Heart right ventricle (tissue), 16 donors: ENCODE results near the gene LARP4. TPM values are rescaled to one million over a fixed set of nuclear protein-coding genes. Genes with fewer than 3 reads are reported as not detected.

ENCODE experiments used
- ATAC-seq, 8 donors: fragments of 200-7000 bp; cut with Tn5 transposase; one replicate each; pipeline ENCODE4 v1.9.1; 2020; ENCODE audit warnings: mild to moderate bottlenecking in 8 of 8, moderate library complexity in 8 of 8, moderate number of reproducible peaks in 1 of 8
- DNase-seq, 2 donors: peaks; one replicate each; pipeline ENCODE4 v3.0.0-alpha.2; 2020
- H3K27ac ChIP-seq, 10 donors: fragments of 200-600 bp; sonication (generic) in 2 of 10; one replicate each; pipeline versions ENCODE4 v1.5.0 to v1.8.0; 2020 to 2022; ENCODE audit warnings: mild to moderate bottlenecking in 3 of 10
- H3K27me3 ChIP-seq, 7 donors: fragments of 200-600 bp; one replicate each; pipeline ENCODE4 v1.8.0; 2021 to 2022; ENCODE audit warnings: mild to moderate bottlenecking in 2 of 7
- H3K36me3 ChIP-seq, 9 donors: fragments of 200-600 bp; sonication (generic) in 1 of 9; one replicate each; pipeline versions ENCODE4 v1.5.0 to v1.8.0; 2020 to 2022; ENCODE audit warnings: mild to moderate bottlenecking in 2 of 9
- H3K4me1 ChIP-seq, 9 donors: fragments of 200-600 bp; sonication (generic) in 1 of 9; one replicate each; pipeline versions ENCODE4 v1.5.0 to v1.8.0; 2020 to 2022; ENCODE audit warnings: mild to moderate bottlenecking in 4 of 9
- H3K4me3 ChIP-seq, 10 donors: fragments of 200-600 bp; sonication (generic) in 2 of 10; one replicate each; pipeline versions ENCODE4 v1.5.0 to v1.8.0; 2020 to 2022; ENCODE audit warnings: mild to moderate bottlenecking in 7 of 10, moderate library complexity in 2 of 10
- H3K9me3 ChIP-seq, 11 donors: fragments of 200-600 bp in 10 of 11; sonication (generic) in 2 of 11; one replicate each; pipeline versions ENCODE4 v1.5.0 to v1.8.0; 2013 to 2022; ENCODE audit warnings: mild to moderate bottlenecking in 2 of 11, control low read depth in 1 of 11, moderate library complexity in 1 of 11
- WGBS, 2 donors: extraction: QIAGEN DNeasy Blood & Tissue Kit; methylation state at CpG; one replicate each; pipeline ENCODE4 v1.1.7; 2013; ENCODE audit warnings: inconsistent platforms in 1 of 2; 5-methylcytosine and 5-hydroxymethylcytosine counted together
- intact Hi-C, 10 donors: fragments of 100-400 bp; cut with DNase I; formaldehyde crosslinking; loops; one replicate each; pipeline versions ENCODE4 v1.11.1 to v1.14.2; 2022
- polyA plus RNA-seq, 2 donors: library from polyadenylated mRNA; stranded (reverse); fragments of 200-250 nt; gene quantifications; one replicate each; pipeline ENCODE4 v1.2.3, GENCODE V29; 2013
- total RNA-seq, 10 donors: library from RNA; stranded (reverse); fragmentation: NEBNext Ultra II Directional in 3 of 10; extraction: Animal tissue kit (Norgen Biotek cat#: 25700) in 3 of 10; gene quantifications; one replicate each; pipeline versions ENCODE4 v1.2.1 to v1.2.4, GENCODE V29; 2021 to 2023
- TF ChIP-seq, protein P1 (sequence below), 9 donors: fragments of 200-600 bp; sonication (generic) in 2 of 9; IDR thresholded peaks; one replicate each; pipeline versions ENCODE4 v1.5.0 to v1.8.0; 2021 to 2022; ENCODE audit warnings: antibody characterized with exemption in 9 of 9, mild to moderate bottlenecking in 5 of 9, moderate library complexity in 1 of 9
- donor health status: Arrhythmogenic right ventricular cardiomyopathy.
- donor health status: ischemic (EF 13 %, LVEDD 7.1; RV severe dilation, severe dysfunction).
- donor health status: healthy with polysubstance abuse.
- donor health status: DM: no; HTN: yes; CAD: no.
- donor health status: DM: no; HTN: no; CAD: no.
- donor health status: ischemic (EF 25% LVEDD 6.9; RV normal size, moderate dysfunction).
- donor health status: ischemic (EF 25% LVEDD 5.7; RV mildly dilated, moderate dysfunction).
- donor health status: healthy.
- donor health status: DM: yes; HTN: yes; CAD: no.
- donor health status: Ischemic cardiomyopathy.
- donor health status: ischemic (EF 35%, LVEDD 5.7; RV mildly dilated, moderate dysfunction).
- donor health status: nonischemic (EF 11% LVEDD 7.7; RV severe dilation, severe dysfunction).
- donor health status: DM: yes; HTN: yes; CAD: no.
- donor health status: PGD.
- donor health status: ischemic (EF 29% LVEDD 5.4; RV normal size, mild dysfunction).
- donor health status: nonischemic (EF 23%, LVEDD 6.1; RV moderate dilation, normal function).

Gene LARP4
- total and polyA plus RNA-seq, 12 donors = 6.9 to 75.7 (median 58.4) TPM

- Histone ChIP-seq H3K27me3 (no peaks in the 10 kb centered on the region), H3K4me3 (no peak overlapping the region), H3K4me1 (peaks cover 4 to 63% (median 23%) of the 10 kb centered on the region in 9 donors), H3K9me3 (peaks cover 0 to under 1% (median 0%) of the 10 kb centered on the region in 11 donors), H3K27ac (no peak overlapping the region), H3K36me3 (no peaks in the 10 kb centered on the region)
- WGBS, 2 donors = 74 to 87% methylated on average over 1 of the region's 1 CpG
- ATAC-seq = no peak
- no peak for DNase-seq
- intact Hi-C loops = no loop called here
- TF ChIP-seq, protein P1, sequence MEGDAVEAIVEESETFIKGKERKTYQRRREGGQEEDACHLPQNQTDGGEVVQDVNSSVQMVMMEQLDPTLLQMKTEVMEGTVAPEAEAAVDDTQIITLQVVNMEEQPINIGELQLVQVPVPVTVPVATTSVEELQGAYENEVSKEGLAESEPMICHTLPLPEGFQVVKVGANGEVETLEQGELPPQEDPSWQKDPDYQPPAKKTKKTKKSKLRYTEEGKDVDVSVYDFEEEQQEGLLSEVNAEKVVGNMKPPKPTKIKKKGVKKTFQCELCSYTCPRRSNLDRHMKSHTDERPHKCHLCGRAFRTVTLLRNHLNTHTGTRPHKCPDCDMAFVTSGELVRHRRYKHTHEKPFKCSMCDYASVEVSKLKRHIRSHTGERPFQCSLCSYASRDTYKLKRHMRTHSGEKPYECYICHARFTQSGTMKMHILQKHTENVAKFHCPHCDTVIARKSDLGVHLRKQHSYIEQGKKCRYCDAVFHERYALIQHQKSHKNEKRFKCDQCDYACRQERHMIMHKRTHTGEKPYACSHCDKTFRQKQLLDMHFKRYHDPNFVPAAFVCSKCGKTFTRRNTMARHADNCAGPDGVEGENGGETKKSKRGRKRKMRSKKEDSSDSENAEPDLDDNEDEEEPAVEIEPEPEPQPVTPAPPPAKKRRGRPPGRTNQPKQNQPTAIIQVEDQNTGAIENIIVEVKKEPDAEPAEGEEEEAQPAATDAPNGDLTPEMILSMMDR (IDR thresholded peaks at IDR 0.05) = no peak
Observed at GRCh38 chr12:50528800-50529199, 128.1 kb downstream of the LARP4 start.

DNA sequence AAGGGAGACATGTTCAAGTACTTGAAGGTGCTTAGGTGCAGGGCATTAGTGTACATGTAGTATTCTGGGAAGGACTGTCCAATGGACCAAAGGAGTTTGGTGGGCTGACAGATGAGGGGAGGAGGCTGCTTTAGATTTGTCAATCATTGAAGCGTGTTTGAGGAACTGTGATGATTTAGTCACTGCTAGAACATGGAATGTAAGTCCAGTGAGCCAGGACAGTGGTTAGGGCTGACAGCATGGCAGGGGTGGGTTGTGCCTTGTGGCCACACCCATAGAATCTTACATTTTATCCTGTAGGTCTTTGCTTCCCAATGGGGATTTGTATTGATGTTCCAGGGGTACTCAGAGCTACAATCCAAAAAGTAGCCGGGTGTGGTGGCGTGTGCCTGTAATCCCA lies 128.7 kb downstream of the LARP4 start:
- no peak for DNase-seq
- TF ChIP-seq, protein P1 (IDR thresholded peaks at IDR 0.05) = no peak

More for the DNA sequence above, 128.7 kb downstream of the LARP4 start:
- Histone ChIP-seq H3K4me3 (no peak overlapping the region), H3K36me3 (no peaks in the 10 kb centered on the region), H3K4me1 (peaks cover 4 to 63% (median 23%) of the 10 kb centered on the region in 9 donors), H3K27me3 (no peaks in the 10 kb centered on the region), H3K9me3 (no peaks in the 10 kb centered on the region), H3K27ac (no peak overlapping the region)
- ATAC-seq = no peak
- WGBS, 2 donors = 96 to 97% methylated on average over 3 of the region's 3 CpGs
- intact Hi-C loops = no loop called here

Other genes starting within 250 kb of the LARP4 start
- gene CERS5, start 233.5 kb upstream of the LARP4 start, total RNA-seq = 10 to 100 TPM in 8 of 10 donors, 1 to 10 TPM in 2; 8.3 to 15.6 (median 11.4) TPM
- gene CERS5, start 233.5 kb upstream of the LARP4 start, polyA plus RNA-seq = 10 to 100 TPM; 19.2 to 51.7 TPM
- gene LIMA1, start 117.4 kb upstream of the LARP4 start, total RNA-seq = 10 to 100 TPM; 13.8 to 26.0 (median 16.2) TPM
- gene LIMA1, start 117.4 kb upstream of the LARP4 start, polyA plus RNA-seq = 10 to 100 TPM; 10.6 to 34.4 TPM
- not detected for gene FAM186A, start 4.3 kb upstream of the LARP4 start, total RNA-seq
- gene FAM186A, start 4.3 kb upstream of the LARP4 start, polyA plus RNA-seq = not detected
- gene DIP2B, start 104.1 kb downstream of the LARP4 start, total RNA-seq = 10 to 100 TPM; 11.7 to 21.5 (median 16.2) TPM
- 1 to 10 TPM; 3.0 to 3.6 TPM for gene DIP2B, start 104.1 kb downstream of the LARP4 start, polyA plus RNA-seq